ENCODE data around the gene MIEN1.
A peak's percentile ranks its signal among the peaks of the same experiment; 100 is the strongest.
"Not testable (repeated sequence)": the region's sequence is repeated elsewhere in the genome, so short reads cannot be mapped to it uniquely, and the experiment has no call there.

The MIEN1 gene

DNA sequence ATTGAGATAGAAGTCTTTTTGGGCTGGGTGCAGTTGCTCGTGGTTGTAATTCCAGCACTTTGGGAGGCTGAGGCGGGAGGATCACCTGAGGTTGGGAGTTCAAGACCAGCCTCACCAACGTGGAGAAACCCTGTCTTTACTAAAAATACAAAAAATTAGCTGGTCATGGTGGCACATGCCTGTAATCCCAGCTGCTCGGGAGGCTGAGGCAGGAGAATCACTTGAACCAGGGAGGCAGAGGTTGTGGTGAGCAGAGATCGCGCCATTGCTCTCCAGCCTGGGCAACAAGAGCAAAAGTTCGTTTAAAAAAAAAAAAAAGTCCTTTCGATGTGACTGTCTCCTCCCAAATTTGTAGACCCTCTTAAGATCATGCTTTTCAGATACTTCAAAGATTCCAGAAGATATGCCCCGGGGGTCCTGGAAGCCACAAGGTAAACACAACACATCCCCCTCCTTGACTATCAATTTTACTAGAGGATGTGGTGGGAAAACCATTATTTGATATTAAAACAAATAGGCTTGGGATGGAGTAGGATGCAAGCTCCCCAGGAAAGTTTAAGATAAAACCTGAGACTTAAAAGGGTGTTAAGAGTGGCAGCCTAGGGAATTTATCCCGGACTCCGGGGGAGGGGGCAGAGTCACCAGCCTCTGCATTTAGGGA is 31.0 kb downstream of the MIEN1 start:
- Histone ChIP-seq H3K27ac (ENCODE audit: low read length) (peak overlapping the region; percentile 88), H3K4me1 (ENCODE audit: insufficient read depth, low read length) (peaks cover 45% of the 10 kb centered on the region), H3K9ac (ENCODE audit: low read depth, low read length) (peak overlapping the region; percentile 91; the same call in 1 of the 2 replicates), H3K4me3 (ENCODE audit: low read length) (peak overlapping the region; percentile 97), H3K36me3 (ENCODE audit: insufficient read depth, low read depth, low read length) (peaks cover 26% of the 10 kb centered on the region; the same call in 1 of the 2 replicates)
- not testable (repeated sequence) for H3K9me3 ChIP-seq (ENCODE audit: insufficient read depth, low read depth, low read length); H3K27me3 ChIP-seq (ENCODE audit: insufficient read depth, low read length)

DNA sequence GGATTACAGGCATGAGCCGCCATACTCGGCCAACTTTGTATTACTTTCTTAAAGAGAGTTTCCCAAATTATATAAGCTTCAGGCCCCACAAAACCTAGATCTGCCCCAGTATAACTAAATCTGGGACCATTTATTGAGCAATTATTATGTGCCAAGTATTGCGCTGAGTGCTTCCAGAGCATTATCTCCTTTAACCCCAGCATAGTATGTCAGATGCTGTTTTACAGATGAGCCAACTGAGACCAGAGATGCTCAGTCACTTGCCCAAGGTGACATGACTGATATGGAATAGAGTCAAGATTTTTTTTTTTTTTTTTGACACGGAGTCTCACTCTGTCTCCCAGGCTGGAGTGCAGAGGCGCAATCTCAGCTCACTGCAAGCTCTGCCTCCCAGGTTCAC is 32.4 kb downstream of the MIEN1 start:
- H3K4me1 ChIP-seq (ENCODE audit: insufficient read depth, low read length), result peaks cover 44% of the 10 kb centered on the region
- H3K27ac ChIP-seq (ENCODE audit: low read length), result no peak overlapping the region
- no peaks in the 10 kb centered on the region for H3K9me3 ChIP-seq (ENCODE audit: insufficient read depth, low read depth, low read length)
- peaks cover 13% of the 10 kb centered on the region; the same call in 1 of the 2 replicates for H3K36me3 ChIP-seq (ENCODE audit: insufficient read depth, low read depth, low read length)
- H3K4me3 ChIP-seq (ENCODE audit: low read length), result no peak overlapping the region
- no peaks in the 10 kb centered on the region for H3K27me3 ChIP-seq (ENCODE audit: insufficient read depth, low read length)
- H3K9ac ChIP-seq (ENCODE audit: low read depth, low read length), result no peak overlapping the region

DNA sequence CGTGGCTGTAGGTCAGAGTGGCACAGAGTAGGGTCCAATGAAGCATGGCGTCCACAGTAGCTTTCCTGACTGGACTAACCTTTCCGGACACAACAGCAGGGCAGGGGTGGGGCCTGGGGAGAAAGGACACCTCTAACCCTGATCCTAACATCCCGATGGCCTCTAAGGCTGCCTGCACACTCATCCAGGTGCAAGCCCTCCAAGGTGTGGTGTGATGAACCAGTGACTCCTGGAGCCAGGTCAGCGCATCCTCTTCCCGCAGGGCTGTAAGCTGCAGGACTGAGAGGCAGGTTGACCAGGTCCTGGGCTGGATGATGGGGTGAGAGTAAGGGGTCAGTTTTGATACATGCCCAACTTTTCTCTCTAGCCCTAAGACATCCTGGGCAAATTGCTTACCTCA is 33.6 kb downstream of the MIEN1 start:
- Histone ChIP-seq H3K27ac (ENCODE audit: low read length) (peak overlapping the region; percentile 80), H3K4me1 (ENCODE audit: insufficient read depth, low read length) (peaks cover 33% of the 10 kb centered on the region; the same call in 1 of the 2 replicates), H3K36me3 (ENCODE audit: insufficient read depth, low read depth, low read length) (peaks cover 1% of the 10 kb centered on the region; the same call in 1 of the 2 replicates), H3K4me3 (ENCODE audit: low read length) (peak overlapping the region; percentile 36; the same call in 1 of the 2 replicates), H3K27me3 (ENCODE audit: insufficient read depth, low read length) (no peaks in the 10 kb centered on the region), H3K9ac (ENCODE audit: low read depth, low read length) (peak overlapping the region; percentile 58; the same call in 1 of the 2 replicates), H3K9me3 (ENCODE audit: insufficient read depth, low read depth, low read length) (no peaks in the 10 kb centered on the region)

DNA sequence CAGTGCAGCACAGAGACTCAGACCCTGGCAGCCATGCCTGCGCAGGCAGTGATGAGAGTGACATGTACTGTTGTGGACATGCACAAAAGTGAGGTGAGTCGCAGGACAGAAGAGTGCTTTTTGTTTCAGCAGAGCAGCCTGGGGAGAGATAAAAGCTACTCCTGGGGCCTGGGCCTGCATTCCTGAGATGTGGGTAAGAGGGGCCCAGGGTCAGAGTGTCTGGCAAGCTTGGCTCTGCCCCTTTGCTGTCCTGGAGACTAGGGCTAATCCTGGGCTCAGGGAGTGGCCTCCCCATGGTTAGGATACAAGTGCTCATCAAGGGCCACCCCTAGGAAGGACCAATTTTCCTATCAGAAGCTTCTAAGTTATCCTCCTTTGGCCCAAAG is 35.2 kb downstream of the MIEN1 start:
- H3K9me3 ChIP-seq (ENCODE audit: insufficient read depth, low read depth, low read length), result no peaks in the 10 kb centered on the region
- H3K9ac ChIP-seq (ENCODE audit: low read depth, low read length), result peak overlapping the region; percentile 63; the same call in 1 of the 2 replicates
- no peaks in the 10 kb centered on the region for H3K27me3 ChIP-seq (ENCODE audit: insufficient read depth, low read length)
- H3K36me3 ChIP-seq (ENCODE audit: insufficient read depth, low read depth, low read length), result no peaks in the 10 kb centered on the region
- H3K4me1 ChIP-seq (ENCODE audit: insufficient read depth, low read length), result peaks cover 39% of the 10 kb centered on the region
- H3K4me3 ChIP-seq (ENCODE audit: low read length), result no peak overlapping the region
- H3K27ac ChIP-seq (ENCODE audit: low read length), result peak overlapping the region; percentile 17

DNA sequence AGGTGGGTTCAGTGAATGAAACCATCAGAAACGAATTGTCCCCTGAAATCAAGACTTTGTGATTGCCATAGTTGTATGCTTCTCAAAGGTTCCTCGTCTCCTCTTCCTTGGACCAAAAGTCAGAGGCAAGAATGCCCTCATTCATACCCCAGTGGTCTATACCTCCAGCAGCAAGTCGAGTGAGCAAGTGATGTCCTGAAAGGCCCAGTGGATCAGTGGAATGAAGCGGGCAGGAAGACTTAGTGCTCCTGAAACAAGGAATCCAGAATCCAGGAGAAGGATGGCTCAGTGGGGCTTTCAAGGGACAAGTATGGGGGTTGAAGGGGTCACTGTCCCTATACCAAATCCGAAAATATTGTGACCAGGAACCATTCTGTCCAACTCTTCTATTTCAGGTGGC is 35.7 kb downstream of the MIEN1 start:
- Histone ChIP-seq H3K9me3 (ENCODE audit: insufficient read depth, low read depth, low read length) (no peaks in the 10 kb centered on the region), H3K4me3 (ENCODE audit: low read length) (no peak overlapping the region), H3K27me3 (ENCODE audit: insufficient read depth, low read length) (no peaks in the 10 kb centered on the region), H3K27ac (ENCODE audit: low read length) (peak overlapping the region; percentile 4), H3K9ac (ENCODE audit: low read depth, low read length) (peak overlapping the region; percentile 63; the same call in 1 of the 2 replicates), H3K4me1 (ENCODE audit: insufficient read depth, low read length) (peaks cover 44% of the 10 kb centered on the region), H3K36me3 (ENCODE audit: insufficient read depth, low read depth, low read length) (no peaks in the 10 kb centered on the region)

DNA sequence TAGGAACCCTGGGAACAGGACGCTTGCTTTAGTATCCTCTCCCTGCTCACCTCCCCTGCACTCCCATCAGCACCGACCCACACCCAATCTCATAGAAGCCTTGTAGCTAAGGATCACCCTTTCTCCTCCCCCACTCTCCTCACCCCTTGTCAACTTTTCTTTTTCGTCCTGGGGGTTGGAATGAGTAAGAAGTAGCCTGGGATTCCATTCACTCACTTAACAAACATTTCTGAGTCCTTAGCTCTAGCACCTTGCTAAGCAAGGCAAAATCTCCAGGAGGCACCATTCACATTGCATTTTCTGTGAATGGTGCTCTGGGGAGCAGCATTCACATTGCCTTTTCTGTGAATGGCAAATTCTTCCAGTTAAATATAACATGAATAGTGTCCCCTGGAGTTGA is 41.4 kb downstream of the MIEN1 start:
- Histone ChIP-seq H3K27me3 (ENCODE audit: insufficient read depth, low read length) (no peaks in the 10 kb centered on the region), H3K9ac (ENCODE audit: low read depth, low read length) (peak overlapping the region; percentile 94), H3K27ac (ENCODE audit: low read length) (peak overlapping the region; percentile 95), H3K4me1 (ENCODE audit: insufficient read depth, low read length) (peaks cover 25% of the 10 kb centered on the region), H3K9me3 (ENCODE audit: insufficient read depth, low read depth, low read length) (no peaks in the 10 kb centered on the region), H3K4me3 (ENCODE audit: low read length) (peak overlapping the region; percentile 89), H3K36me3 (ENCODE audit: insufficient read depth, low read depth, low read length) (peaks cover 7% of the 10 kb centered on the region)

DNA sequence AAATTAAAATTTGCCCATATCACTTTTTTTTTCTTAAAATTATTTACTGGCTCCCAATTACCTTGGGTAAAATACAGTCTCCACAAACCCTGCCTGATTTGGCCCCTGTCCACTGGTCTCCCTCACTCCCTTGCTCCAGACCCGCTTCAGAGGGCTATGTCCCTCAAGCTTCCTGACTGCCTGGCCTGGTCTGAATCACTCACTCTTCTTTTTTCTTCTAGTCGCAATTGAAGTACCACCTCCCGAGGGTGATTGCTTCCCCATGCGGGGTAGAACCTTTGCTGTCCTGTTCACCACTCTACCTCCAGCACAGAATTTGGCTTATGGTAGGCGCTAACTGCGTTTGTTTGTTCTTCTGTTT is 41.9 kb downstream of the MIEN1 start:
- Histone ChIP-seq H3K27ac (ENCODE audit: low read length) (peak overlapping the region; percentile 95), H3K9me3 (ENCODE audit: insufficient read depth, low read depth, low read length) (no peaks in the 10 kb centered on the region), H3K27me3 (ENCODE audit: insufficient read depth, low read length) (no peaks in the 10 kb centered on the region), H3K9ac (ENCODE audit: low read depth, low read length) (peak overlapping the region; percentile 94), H3K4me1 (ENCODE audit: insufficient read depth, low read length) (peaks cover 25% of the 10 kb centered on the region), H3K4me3 (ENCODE audit: low read length) (peak overlapping the region; percentile 89), H3K36me3 (ENCODE audit: insufficient read depth, low read depth, low read length) (peaks cover 7% of the 10 kb centered on the region)

DNA sequence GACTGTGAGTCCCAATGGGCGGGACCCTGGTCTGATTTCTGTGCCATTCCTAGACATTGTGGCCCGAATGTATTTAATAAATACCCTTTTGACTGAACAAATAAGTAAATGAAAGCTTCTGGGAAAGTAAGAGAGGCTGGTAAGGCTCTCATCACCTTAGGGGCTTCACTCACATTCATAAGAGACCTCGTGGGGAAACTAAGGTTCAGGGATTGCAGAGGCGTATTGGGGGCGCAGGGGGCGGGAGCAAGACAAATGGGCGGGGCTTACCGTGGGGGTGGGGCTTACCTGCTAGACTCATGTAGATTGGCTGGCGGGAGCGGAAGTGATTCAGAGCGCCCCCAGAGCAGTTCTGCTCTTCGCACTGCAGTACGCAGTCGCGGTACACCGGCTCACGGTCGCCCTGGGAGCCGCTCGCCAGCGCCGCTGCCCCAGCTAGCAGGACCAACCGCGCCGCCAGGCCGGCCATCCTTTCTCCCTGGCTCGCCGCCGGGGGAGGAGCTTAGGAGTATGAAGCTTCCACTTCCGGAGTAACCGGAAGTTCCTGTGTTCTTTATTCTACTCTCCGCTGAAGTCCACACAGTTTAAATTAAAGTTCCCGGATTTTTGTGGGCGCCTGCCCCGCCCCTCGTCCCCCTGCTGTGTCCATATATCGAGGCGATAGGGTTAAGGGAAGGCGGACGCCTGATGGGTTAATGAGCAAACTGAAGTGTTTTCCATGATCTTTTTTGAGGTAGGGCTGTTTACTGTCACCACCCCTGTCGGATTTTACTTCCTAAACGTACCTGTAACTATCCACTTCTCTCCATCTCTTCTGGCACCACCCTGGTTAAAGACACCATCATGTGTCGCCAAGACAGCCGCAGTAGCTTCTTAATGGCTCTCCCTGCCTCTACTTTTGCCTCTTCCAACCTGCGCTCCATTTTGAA is 42.5 kb downstream of the MIEN1 start, which contains the start of gene PGAP3:
PGAP3 (minus strand) TSS at position 512 of the 929 bp plus-strand sequence; CDS start at position 469, 43 bp downstream.
- no peaks in the 10 kb centered on the region for H3K27me3 ChIP-seq (ENCODE audit: insufficient read depth, low read length)
- H3K4me1 ChIP-seq (ENCODE audit: insufficient read depth, low read length), result peaks cover 25% of the 10 kb centered on the region
- peak within 1 kb of the TSS; percentile 89 for H3K4me3 ChIP-seq (ENCODE audit: low read length)
- no peaks in the 10 kb centered on the region for H3K9me3 ChIP-seq (ENCODE audit: insufficient read depth, low read depth, low read length)
- peaks cover 7% of the 10 kb centered on the region for H3K36me3 ChIP-seq (ENCODE audit: insufficient read depth, low read depth, low read length)
- peak within 1 kb of the TSS; percentile 94 for H3K9ac ChIP-seq (ENCODE audit: low read depth, low read length)
- H3K27ac ChIP-seq (ENCODE audit: low read length), result peak within 1 kb of the TSS; percentile 95

DNA sequence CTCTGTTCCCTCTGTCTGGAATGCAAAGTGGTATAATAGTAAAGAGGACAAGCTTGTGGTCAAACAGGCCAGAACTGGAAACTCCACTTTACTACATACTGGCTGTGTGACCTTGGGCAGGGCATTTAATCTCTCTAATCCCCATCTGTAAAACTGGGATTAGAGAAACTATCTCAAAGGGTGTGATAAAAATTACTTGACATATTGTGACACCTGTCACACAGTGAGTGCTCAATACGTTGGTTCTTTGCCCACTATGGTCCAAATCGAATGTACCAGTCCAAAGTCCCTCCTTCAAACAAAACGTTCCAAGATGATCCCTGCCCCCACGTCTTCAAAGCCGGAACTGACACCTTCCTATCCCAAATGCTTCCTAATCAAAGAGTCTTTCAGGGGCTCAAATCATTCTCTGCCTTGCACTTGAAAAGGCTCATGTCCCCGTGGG is 43.2 kb downstream of the MIEN1 start:
- Histone ChIP-seq H3K4me3 (ENCODE audit: low read length) (peak overlapping the region; percentile 89), H3K4me1 (ENCODE audit: insufficient read depth, low read length) (peaks cover 25% of the 10 kb centered on the region), H3K9me3 (ENCODE audit: insufficient read depth, low read depth, low read length) (no peaks in the 10 kb centered on the region), H3K27ac (ENCODE audit: low read length) (peak overlapping the region; percentile 26), H3K9ac (ENCODE audit: low read depth, low read length) (peak overlapping the region; percentile 94; the same call in 1 of the 2 replicates), H3K36me3 (ENCODE audit: insufficient read depth, low read depth, low read length) (peaks cover 7% of the 10 kb centered on the region), H3K27me3 (ENCODE audit: insufficient read depth, low read length) (no peaks in the 10 kb centered on the region)

DNA sequence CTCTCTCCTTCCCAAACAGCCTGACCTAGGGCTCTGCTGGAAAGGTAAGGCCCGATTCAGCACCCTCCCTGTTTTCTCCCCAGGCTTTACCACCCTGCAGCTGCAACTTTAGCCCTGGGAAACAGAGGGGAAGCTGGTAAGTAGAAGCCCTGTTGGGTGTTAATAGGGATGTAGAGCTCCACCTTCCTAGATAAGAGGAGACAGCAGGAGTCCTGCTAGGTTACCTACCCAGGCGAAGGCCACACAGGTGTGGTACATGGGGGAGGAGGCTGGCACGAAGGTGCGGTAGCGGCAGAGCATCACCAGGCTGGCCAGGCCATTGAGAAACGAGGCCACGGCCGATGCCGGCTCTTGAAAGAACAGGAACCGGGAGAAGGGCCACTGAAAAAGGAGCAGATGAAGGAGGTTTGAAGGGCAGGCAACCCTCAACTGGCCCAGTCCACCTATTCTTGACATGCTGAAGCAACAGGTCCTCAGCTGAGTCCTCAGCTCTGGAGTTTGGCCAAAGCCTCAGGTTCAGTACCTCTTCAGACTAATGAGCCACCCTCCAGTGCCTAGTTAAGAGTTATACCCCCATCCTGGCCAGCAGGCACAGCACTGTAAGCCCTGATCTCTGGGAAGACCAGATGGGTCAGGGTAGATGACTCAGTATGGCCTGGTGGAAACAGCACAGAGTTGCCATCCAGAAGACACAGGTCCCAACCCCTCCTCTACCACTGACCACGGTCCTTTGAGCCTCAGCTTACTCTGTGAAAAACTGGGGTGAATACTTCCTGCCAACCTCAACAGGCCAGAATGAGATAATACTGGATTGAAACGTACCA is 45.8 kb downstream of the MIEN1 start:
- Histone ChIP-seq H3K9ac (ENCODE audit: low read depth, low read length) (no peak overlapping the region), H3K36me3 (ENCODE audit: insufficient read depth, low read depth, low read length) (peaks cover 18% of the 10 kb centered on the region), H3K27ac (ENCODE audit: low read length) (no peak overlapping the region), H3K4me3 (ENCODE audit: low read length) (no peak overlapping the region), H3K4me1 (ENCODE audit: insufficient read depth, low read length) (peaks cover 15% of the 10 kb centered on the region; the same call in 1 of the 2 replicates), H3K27me3 (ENCODE audit: insufficient read depth, low read length) (no peaks in the 10 kb centered on the region), H3K9me3 (ENCODE audit: insufficient read depth, low read depth, low read length) (no peaks in the 10 kb centered on the region)

Measured in iPS-20b (cell line).